HG03139 (cell line): ENCODE measurements around the gene DNAAF2.
"Not testable (repeated sequence)": the region's sequence is repeated elsewhere in the genome, so short reads cannot be mapped to it uniquely, and the experiment has no call there.

ENCODE experiments used
- ATAC-seq: cut with Tn5 transposase; IDR thresholded peaks from one replicate; pipeline ENCODE4 v1.9.1; 2021; ENCODE audit not compliant: unreplicated experiment

Gene DNAAF2, protein sequence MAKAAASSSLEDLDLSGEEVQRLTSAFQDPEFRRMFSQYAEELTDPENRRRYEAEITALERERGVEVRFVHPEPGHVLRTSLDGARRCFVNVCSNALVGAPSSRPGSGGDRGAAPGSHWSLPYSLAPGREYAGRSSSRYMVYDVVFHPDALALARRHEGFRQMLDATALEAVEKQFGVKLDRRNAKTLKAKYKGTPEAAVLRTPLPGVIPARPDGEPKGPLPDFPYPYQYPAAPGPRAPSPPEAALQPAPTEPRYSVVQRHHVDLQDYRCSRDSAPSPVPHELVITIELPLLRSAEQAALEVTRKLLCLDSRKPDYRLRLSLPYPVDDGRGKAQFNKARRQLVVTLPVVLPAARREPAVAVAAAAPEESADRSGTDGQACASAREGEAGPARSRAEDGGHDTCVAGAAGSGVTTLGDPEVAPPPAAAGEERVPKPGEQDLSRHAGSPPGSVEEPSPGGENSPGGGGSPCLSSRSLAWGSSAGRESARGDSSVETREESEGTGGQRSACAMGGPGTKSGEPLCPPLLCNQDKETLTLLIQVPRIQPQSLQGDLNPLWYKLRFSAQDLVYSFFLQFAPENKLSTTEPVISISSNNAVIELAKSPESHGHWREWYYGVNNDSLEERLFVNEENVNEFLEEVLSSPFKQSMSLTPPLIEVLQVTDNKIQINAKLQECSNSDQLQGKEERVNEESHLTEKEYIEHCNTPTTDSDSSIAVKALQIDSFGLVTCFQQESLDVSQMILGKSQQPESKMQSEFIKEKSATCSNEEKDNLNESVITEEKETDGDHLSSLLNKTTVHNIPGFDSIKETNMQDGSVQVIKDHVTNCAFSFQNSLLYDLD

DNA sequence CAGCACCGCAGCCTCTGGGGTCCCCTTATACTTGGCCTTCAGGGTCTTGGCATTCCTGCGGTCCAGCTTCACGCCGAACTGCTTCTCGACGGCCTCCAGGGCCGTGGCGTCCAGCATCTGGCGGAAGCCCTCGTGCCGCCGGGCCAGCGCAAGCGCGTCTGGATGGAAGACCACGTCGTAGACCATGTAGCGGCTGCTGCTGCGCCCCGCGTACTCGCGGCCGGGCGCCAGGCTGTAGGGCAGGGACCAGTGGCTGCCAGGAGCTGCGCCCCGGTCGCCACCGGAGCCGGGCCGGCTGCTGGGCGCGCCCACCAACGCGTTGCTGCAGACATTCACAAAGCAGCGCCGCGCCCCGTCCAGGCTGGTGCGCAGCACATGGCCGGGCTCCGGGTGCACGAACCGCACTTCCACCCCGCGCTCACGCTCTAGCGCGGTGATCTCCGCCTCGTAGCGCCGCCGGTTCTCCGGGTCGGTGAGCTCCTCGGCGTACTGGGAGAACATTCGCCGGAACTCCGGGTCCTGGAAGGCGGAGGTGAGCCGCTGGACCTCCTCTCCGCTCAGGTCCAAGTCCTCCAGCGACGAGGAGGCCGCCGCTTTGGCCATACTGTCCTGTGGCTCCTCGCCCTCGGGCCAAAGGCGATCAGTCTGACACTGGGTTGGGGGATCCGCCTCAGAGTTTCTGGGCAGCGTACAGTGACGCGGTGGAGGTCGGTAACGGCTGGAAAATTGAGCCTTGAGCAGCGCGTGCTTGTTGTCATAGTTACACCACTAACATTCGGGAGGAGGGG lies at the start of gene DNAAF2:
TSS of gene DNAAF2 (minus strand) at position 698 of the 788 bp plus-strand sequence. CDS start at position 603, 95 bp downstream.
- ATAC-seq = peak; percentile 24

DNA sequence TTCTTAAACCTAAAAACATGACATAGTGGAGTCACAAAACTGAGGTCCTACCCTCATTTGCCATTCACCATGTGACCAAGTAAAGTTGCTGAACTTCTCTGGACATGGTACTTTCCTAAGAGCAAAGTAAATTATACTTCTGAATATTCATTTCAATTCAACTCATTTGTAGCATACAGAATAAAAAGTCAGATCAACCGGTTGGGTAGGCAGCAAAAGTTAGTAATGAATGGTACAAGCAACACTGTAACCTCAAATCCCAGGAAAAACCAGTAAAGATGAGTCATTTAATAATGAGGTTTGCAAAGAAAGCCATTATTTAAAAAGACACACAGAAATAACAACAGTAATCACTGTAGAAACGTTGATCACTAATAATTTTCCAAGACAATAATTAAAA lies 44.2 kb upstream of the DNAAF2 start:
- no peak for ATAC-seq

DNA sequence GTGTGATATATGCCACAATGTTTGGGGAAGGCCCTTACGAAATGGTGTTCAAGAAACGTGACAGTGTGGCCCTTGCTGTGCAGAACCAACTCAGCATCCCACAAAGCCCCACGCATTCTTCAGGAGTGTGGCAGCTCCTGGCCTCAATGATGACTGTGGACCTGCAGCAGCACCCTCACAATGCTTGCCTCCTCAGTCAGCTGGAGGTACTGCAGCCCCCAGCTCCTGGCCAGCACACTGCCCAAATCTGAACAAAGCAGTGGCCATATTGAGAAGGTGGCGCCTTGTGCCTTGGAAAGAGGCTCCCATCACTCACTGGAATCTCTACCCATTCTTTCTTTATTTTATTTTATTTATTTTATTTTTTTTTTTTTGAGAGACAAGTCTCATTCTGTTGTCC lies 42.6 kb upstream of the DNAAF2 start:
- no peak for ATAC-seq

DNA sequence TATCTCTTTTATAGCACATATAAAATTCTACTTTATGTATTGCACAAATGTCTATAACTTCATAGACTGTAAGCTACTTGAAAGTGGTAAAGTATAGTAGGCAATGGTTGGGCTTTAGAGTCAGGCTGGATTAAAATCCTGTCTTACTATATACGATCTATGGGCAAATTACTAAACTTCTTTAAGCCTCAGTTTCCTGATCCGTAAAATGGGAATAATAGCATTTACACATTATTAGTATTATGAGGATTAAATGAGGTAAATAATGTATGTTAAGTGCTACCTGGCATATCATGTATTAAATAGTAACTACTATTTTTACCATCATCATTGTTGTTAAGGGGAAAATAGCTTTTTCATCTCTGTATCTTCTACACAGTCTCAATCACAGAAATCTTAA lies 38.5 kb upstream of the DNAAF2 start:
- no peak for ATAC-seq

DNA sequence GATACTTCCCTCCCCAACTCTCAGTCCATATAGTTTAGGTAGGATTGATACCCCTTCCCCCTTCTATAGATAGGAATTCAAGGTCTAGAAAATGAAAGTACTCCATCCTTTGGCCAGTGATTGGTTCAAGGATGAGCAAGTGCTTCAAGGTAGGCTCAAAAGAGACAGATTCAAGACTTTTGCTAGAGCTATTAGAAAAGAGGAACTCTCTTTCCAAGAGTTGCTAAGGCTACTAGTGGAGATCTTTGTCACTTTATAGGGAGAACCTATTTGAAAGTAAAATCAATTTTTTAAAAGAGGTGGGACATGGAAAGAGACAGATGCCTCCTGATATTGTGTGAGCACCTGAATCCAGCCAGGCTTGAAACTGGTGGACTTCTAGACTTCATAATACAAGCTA lies 35.4 kb upstream of the DNAAF2 start:
- ATAC-seq = no peak

DNA sequence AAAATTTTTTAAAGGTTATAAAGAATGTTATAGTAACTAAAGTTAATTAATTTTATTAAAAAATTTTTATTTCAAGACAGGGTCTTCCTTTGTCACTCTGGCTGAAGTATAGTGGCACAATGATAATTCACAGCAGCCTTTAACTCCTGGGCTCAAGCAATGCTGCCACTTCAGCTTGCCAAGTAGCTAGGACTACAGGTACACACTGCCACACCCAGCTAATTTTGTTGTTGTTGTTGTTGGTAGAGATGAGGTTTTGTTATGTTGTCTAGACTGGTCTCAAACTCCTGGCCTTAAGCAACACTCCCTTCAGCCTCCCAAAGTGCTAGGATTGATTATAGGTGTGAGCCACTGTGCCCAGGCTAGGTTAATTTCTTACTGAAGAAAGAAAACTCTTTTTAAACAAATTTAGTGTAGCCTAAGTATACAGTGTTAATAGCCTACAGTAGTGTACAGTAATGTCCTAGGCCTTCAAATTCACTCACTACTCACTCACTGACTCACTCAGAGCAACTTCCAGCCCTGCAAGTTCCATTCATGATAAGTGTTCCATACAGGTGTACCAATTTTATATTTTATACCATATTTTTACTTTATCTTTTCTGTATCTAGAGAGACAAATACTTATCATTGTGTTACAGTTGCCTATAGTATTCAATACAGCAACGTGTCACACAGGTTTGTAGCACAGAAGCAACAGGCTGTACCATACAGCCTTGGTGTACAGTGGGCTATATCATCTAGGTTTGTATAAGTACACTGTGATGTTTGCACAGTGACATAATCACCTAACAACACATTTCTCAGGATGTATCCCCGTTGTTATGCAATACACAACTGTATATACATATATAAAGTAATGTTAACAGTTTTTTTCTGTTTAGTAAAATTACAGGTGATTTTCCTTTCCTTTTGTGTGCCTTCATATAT lies 24.7 kb upstream of the DNAAF2 start:
- no peak for ATAC-seq

DNA sequence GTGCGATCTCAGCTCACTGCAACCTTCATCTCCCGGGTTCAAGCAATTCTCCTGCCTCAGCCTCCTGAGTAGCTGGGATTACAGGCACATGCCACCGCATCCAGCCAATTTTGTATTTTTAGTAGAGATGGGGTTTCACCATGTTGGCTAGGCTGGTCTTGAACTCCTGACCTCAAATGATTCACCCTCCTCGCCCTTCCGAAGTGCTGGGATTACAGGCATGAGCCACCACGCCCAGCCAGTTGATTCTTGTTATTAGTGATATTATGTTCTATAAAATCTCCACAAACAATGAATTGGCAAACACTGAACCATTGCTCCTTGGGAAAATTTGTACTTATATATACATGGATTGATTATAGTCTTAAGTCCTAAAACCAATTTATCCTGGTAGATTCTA lies 22.5 kb upstream of the DNAAF2 start:
- ATAC-seq = not testable (repeated sequence)

DNA sequence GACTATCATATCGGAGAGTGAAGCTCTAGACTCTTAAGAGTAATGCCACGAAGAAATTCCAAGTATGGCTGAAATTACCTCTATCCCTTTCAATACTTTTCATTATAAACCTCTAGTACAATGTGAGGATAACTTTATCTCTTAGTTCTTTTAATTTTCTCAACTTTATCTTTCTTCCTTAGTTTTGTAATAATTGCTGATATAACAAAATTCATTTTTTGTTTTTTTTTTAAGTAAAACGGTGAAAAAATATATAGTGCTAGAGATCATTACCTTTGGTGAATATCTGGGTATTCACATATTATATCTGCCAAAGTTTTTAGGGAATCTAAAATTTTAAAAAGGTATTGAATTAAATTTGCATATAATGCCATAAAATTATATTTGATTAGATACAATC lies 19.5 kb upstream of the DNAAF2 start:
- no peak for ATAC-seq

DNA sequence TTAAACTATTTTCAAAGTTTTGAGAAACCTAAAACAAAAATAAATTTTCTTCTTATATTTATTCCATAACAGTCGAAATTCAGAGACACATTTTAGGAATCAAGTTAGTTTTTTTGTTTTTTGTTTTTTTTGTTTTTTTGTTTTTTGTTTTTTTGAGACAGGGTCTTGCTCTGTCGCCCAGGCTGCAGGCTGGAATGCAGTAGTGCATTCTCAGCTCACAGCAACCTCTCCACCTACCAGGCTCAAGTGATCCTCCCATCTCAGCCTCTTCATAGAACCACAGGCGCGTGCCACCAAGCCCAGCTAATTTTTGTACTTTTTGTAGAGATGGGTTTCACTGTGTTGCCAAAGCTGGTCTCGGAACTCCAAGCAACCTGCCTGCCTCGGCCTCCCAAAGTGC lies 18.5 kb upstream of the DNAAF2 start:
- ATAC-seq = no peak

DNA sequence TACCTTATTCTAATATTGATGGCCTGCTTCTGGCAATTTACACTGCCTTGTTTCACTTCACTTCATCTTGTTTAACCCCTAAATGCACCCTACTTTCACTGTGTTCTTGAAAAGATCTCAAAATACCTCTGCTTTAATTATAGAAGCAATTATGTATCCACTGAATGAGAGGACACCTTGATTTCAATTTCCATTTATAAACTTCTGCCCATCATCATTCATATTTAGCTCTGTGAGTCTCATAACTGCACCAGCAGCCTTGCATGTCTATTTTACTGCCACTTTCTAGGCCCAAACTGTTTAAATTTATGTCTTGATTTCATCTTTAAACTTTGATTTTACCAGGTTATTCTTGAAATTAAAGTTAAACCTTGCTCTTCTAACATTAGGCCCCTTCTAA lies 7.1 kb upstream of the DNAAF2 start:
- no peak for ATAC-seq

DNA sequence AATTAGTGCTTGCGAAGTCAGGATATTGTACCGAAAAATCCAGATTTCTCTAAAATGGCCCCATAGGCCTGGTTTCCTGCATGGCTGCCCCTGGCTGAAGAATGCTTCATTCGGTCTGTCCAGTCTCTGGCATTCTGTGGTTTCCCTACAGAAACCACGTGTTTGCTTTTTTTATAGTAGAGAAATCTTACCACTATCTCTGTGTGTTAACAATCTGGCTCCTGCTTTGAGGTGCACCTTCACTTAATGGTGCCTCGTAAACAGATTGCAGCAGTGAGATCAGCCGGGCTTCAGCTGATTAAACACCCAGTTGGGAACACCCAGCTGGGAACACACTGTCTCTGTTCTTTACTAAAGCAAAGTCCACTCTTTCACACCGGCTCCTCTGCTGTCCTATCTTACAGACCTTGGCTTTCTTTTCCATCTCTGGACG lies 6.7 kb upstream of the DNAAF2 start:
- no peak for ATAC-seq

DNA sequence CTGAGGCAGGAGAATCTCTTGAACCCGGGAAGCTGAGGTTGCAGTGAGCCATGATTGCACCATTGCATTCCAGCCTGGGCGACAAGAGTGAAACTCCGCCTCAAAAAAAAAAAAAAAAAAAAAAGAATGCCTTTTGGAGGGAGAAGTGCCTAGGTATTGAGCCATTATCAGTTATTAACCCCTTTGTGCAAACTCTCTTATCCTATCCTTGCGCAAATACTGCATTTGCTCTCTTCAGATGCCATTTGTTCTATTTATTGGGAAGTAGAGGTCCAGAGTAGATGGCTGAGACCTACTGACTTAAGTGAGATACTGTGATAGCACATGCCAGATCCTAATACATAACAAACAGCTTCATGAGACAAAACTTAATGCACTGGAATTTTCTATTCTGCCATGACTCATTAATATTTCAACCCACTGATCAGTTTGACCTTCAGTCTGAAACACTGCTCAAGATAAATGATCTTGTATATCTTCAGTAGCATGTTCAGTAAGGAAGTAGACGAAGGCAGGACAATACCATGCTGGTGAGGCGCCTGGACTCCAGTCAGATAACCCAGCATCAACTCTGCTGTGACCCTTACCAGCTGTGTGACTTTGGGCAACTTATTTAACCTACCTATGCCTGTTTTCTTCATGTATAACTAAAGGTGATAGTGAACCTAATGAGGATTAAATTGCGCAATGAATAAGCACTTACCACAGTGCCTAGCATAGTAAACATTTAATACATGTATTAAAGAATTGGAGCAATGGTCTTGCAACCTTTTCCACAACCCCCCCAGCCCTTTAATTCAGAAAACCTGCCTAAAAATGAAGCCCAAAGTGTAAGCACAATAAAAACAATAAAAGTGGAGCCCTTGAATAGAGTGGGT lies 5.7 kb upstream of the DNAAF2 start:
- ATAC-seq = no peak

DNA sequence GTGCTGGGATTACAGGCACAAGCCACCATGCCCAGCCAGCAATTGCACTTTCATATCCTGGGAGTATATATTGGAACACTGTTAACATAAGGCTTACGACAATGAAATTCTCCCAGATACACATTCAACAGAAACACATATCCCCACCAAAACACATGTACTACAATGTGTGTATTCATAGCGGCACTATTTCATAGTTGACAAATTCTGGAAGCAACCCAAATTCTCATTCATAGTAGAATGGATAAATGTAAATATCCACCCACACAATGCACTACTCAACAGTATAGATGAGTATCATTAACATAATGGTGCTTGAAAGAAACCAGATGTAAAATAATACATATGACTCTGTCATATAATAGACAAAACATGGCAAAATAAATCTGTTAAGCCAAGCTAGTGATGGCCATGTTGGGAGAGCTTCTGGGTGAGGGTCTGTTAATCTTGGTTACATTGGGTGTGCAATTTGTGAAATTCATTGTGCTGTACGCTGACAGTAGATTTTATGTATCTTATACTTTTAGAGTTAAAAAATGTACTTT lies 2.6 kb upstream of the DNAAF2 start:
- no peak for ATAC-seq

DNA sequence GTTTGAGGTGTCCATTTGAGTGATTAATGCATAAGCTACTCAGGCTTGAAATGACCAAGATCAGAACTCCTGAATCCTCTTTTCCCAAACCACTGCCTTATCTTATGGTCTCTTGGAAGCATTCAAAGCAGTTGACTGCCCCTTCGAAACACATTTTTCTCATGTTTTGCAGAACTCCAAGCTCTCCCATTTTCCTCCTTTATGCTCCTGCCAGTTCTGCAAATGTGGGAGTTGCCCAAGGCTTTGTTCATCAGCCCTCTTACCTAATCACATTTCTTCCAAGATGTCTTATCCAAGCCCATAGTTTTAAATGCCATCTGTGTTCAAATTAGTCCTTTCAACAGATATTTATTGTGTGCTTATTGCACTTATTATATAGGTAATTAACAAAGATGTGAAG lies 1.8 kb upstream of the DNAAF2 start:
- ATAC-seq = no peak

DNA sequence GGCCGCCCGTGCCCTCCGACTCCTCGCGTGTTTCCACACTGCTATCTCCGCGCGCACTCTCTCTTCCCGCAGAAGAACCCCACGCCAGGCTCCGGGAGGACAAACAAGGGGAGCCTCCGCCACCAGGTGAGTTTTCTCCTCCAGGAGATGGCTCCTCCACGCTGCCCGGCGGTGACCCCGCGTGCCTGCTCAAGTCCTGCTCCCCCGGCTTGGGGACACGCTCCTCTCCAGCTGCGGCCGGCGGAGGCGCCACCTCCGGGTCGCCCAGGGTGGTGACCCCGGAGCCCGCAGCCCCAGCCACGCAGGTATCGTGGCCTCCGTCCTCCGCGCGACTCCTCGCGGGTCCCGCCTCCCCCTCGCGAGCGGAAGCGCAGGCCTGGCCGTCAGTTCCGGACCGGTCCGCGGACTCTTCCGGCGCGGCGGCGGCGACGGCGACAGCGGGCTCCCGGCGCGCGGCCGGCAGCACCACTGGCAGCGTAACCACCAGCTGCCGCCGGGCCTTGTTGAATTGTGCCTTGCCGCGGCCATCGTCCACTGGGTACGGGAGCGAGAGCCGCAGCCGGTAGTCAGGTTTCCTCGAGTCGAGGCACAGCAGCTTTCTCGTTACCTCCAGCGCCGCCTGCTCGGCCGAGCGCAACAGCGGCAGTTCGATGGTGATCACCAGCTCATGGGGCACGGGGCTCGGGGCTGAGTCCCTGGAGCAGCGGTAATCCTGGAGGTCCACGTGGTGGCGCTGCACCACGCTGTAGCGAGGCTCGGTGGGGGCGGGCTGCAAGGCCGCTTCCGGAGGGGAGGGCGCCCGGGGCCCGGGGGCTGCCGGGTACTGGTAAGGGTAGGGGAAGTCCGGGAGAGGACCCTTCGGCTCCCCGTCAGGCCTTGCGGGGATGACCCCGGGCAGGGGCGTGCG lies 1.2 kb downstream of the DNAAF2 start:
- ATAC-seq = peak; percentile 75

DNA sequence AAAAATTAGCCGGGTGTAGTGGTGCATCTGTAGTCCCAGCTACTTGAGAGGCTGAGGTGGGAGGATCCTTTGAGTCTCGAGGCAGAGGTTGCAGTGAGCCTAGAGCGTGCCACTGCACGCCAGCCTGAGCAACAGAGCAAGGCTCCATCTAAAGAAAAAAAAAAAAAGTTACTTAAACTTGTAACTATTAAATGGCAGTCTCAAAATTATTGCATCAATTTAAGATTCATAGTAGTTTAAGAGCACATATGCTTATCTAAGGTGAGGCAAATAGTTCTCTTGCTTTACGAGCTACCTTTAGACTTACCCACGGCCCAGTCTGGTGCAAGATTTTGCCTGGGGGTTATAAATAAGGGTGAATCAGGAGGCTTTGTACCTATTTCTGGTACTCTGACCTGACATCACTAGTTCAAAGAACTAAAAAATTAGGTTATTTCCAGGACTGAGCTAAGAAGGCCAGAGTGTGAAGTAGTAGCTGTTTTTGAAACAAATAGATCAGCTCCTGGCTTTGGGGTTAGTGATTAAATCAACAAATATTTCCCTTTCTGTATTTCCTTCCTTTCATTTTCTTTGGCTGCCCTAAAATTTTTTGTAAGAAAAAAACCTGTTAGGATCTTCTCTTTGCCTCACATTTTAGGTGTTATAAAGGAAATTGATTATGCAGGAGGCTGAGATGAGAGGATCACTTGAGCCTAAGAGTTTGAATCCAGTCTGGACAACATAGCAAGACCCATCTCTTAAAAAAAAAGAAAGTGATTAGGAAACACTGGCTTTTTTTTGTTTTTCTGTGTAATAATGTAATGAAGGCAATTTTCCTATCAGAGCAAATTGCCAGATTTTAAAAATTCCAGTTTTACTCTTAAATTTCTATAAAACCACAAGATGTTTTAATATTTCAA lies 10.9 kb downstream of the DNAAF2 start:
- ATAC-seq = no peak

DNA sequence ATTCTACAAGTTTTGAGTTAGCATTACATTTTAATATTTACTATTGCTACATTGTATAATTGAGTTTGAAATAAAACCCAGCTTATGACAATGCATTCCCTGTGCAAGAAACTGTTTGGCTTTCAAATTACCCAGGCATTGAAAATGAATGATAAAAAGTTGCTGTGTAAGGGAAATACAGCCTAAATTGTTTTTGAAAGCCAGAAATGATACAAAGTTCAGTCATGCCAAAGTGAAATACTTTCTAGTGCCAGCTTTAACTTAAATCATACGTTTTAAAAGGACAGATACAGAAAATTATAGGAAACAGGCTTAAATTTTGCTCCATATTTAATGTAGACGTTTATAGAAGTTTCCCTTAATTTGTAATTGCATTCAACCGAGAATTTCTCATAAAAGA lies 11.7 kb downstream of the DNAAF2 start:
- no peak for ATAC-seq
